ENCODE data around the gene CNGA2.

- TF ChIP-seq CTCF (IDR thresholded peaks at IDR 0.05) (no peak), POLR2A (IDR thresholded peaks at IDR 0.05) (no peak)
These were observed 18.8 kb upstream of the CNGA2 start, which contains the start of gene FATE1 for GRCh38 chrX:151715752-151716151.
